GM12891 (cell line): ENCODE results near the gene DCP2.

Experiments used
- PAX5 ChIP-seq: IDR thresholded peaks from 2 replicates; pipeline ENCODE4 v1.6.1; 2011; ENCODE audit warnings: low read length, moderate library complexity, mild to moderate bottlenecking; ENCODE audit not compliant: insufficient read depth, severe bottlenecking
- POLR2A ChIP-seq: IDR thresholded peaks from 2 replicates; pipeline ENCODE4 v1.6.1; 2011; ENCODE audit warnings: low read depth, low read length, control low read depth
- POLR2AphosphoS5 ChIP-seq: IDR thresholded peaks from 2 replicates; pipeline ENCODE4 v1.6.1; 2011; ENCODE audit warnings: low read depth, low read length, control low read depth
- POU2F2 ChIP-seq: IDR thresholded peaks from 2 replicates; pipeline ENCODE4 v1.6.1; 2011; ENCODE audit warnings: low read depth, mild to moderate bottlenecking, control low read depth, low read length, moderate library complexity
- SPI1 ChIP-seq: IDR thresholded peaks from 2 replicates; pipeline ENCODE4 v1.6.1; 2011; ENCODE audit warnings: low read depth, low read length, control low read depth
- TAF1 ChIP-seq: IDR thresholded peaks from 2 replicates; pipeline ENCODE4 v1.6.1; 2011; ENCODE audit warnings: low read depth, low read length, control low read depth

DNA sequence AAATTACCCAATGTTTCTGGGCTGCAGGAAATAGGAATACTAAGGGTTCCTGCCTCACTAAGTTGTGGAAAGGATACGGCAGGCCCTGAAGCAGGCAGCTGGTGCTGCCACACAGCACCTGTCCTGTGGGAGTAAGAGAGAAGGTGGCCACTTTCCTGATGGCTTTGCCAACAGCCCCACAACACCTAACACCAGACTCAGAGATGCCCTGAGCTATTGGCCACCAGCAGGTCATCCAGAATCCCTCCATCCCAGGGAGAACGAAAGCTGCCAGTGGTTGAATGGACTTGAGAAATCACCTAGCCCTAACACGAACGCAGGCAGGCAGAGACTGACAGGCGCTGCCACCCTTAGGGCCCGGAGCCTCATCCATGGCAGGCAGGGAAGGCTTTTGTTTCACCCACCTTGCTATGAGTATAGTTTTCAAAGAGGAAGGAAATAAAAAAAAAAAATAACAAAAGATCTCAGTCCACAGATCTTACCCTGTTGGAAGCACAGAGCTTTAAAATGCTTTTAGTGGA, 82.2 kb downstream of the DCP2 start:
- TF ChIP-seq PAX5 (no peak), POLR2AphosphoS5 (no peak), POLR2A (no peak), POU2F2 (no peak), TAF1 (no peak), SPI1 (no peak)
